ENCODE data around the gene REC8.

GRCh38 chr14:24177891-24178290 is 6.0 kb downstream of the REC8 start:
- TF ChIP-seq, protein P1, sequence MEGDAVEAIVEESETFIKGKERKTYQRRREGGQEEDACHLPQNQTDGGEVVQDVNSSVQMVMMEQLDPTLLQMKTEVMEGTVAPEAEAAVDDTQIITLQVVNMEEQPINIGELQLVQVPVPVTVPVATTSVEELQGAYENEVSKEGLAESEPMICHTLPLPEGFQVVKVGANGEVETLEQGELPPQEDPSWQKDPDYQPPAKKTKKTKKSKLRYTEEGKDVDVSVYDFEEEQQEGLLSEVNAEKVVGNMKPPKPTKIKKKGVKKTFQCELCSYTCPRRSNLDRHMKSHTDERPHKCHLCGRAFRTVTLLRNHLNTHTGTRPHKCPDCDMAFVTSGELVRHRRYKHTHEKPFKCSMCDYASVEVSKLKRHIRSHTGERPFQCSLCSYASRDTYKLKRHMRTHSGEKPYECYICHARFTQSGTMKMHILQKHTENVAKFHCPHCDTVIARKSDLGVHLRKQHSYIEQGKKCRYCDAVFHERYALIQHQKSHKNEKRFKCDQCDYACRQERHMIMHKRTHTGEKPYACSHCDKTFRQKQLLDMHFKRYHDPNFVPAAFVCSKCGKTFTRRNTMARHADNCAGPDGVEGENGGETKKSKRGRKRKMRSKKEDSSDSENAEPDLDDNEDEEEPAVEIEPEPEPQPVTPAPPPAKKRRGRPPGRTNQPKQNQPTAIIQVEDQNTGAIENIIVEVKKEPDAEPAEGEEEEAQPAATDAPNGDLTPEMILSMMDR (optimal IDR thresholded peaks at IDR 0.05 in 1 of 3, IDR thresholded peaks at IDR 0.05 in 1 of 3, conservative IDR thresholded peaks at IDR 0.05 in 1 of 3; ENCODE audit: extremely low read depth in 1 of 3, insufficient read depth in 2 of 3, low read length in 3 of 3): no peak
- no peak for TF ChIP-seq EZH2 (IDR thresholded peaks at IDR 0.05; ENCODE audit: low read length)

Data from keratinocyte (primary cell).